ENCODE results near the gene ARHGEF7. TPM values are rescaled to one million over a fixed set of nuclear protein-coding genes. Genes with fewer than 3 reads are reported as not detected.

ARHGEF7 gene
- total RNA-seq, 1 donor = 52.2 TPM

GRCh38 chr13:111304041-111304544 lies 189.0 kb downstream of the ARHGEF7 start:
- H3K4me3 ChIP-seq (ENCODE audit: low read depth, low read length) = no peak overlapping the region
- no peak for TF ChIP-seq CTCF (IDR thresholded peaks at IDR 0.05; ENCODE audit: insufficient read depth, low read depth, low read length)
- DNase-seq (ENCODE audit: low read depth) = no peak

GRCh38 chr13:111304603-111305289 lies 189.6 kb downstream of the ARHGEF7 start:
- no peak for TF ChIP-seq CTCF (IDR thresholded peaks at IDR 0.05; ENCODE audit: insufficient read depth, low read depth, low read length)
- H3K4me3 ChIP-seq (ENCODE audit: low read depth, low read length) = no peak overlapping the region
- DNase-seq (ENCODE audit: low read depth) = no peak

GRCh38 chr13:111312944-111313590 lies 198.0 kb downstream of the ARHGEF7 start:
- H3K4me3 ChIP-seq (ENCODE audit: low read depth, low read length) = no peak overlapping the region
- no peak for DNase-seq (ENCODE audit: low read depth)
- no peak for TF ChIP-seq CTCF (IDR thresholded peaks at IDR 0.05; ENCODE audit: insufficient read depth, low read depth, low read length)

- no peak for DNase-seq (ENCODE audit: low read depth)
- no peak overlapping the region for H3K4me3 ChIP-seq (ENCODE audit: low read depth, low read length)
- TF ChIP-seq CTCF (IDR thresholded peaks at IDR 0.05; ENCODE audit: insufficient read depth, low read depth, low read length) = no peak
Measured at GRCh38 chr13:111313911-111314425, 198.9 kb downstream of the ARHGEF7 start.

GRCh38 chr13:111314852-111315251 lies 199.7 kb downstream of the ARHGEF7 start:
- DNase-seq (ENCODE audit: low read depth) = peak; percentile 10
- TF ChIP-seq CTCF (IDR thresholded peaks at IDR 0.05; ENCODE audit: insufficient read depth, low read depth, low read length) = no peak
- H3K4me3 ChIP-seq (ENCODE audit: low read depth, low read length) = no peak overlapping the region

GRCh38 chr13:111315347-111315995 lies 200.4 kb downstream of the ARHGEF7 start:
- no peak overlapping the region for H3K4me3 ChIP-seq (ENCODE audit: low read depth, low read length)
- TF ChIP-seq CTCF (IDR thresholded peaks at IDR 0.05; ENCODE audit: insufficient read depth, low read depth, low read length) = no peak
- DNase-seq (ENCODE audit: low read depth) = no peak
